ENCODE data around the gene MCHR1.

DNA sequence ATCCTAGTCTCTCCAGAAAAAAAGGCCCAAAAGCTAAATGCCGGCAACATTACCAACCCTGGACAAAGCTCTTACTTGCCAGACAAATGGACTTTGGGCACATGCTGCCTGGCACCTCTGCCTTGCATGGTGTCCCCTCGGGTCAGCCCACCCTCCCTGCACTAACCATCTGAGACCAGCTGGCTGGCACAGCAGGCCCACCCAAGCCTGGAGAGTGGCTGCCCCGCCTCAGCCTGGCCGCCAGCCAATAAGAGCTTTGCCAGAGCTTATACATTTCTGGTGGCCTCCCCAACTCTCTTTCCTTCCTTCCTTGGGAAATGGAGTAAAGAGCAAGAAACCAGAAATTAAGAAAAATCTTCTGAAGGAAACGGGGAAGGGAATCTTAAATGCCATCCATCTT, 24.5 kb downstream of the MCHR1 start:
- TF ChIP-seq POLR2AphosphoS5 (IDR thresholded peaks at IDR 0.05) (no peak), CTCF (IDR thresholded peaks at IDR 0.05) (no peak), EP300 (IDR thresholded peaks at IDR 0.05) (no peak)

Measured in suprapubic skin (tissue), 4 donors.